GM19468 (cell line): ENCODE data around the gene KCNB1.

ENCODE experiments used
- ATAC-seq: cut with Tn5 transposase; IDR thresholded peaks from one replicate; pipeline ENCODE4 v1.9.1; 2021; ENCODE audit warnings: mild to moderate bottlenecking, moderate library complexity, moderate number of reproducible peaks; ENCODE audit not compliant: unreplicated experiment; ENCODE audit errors: extremely low read depth

KCNB1 gene

DNA sequence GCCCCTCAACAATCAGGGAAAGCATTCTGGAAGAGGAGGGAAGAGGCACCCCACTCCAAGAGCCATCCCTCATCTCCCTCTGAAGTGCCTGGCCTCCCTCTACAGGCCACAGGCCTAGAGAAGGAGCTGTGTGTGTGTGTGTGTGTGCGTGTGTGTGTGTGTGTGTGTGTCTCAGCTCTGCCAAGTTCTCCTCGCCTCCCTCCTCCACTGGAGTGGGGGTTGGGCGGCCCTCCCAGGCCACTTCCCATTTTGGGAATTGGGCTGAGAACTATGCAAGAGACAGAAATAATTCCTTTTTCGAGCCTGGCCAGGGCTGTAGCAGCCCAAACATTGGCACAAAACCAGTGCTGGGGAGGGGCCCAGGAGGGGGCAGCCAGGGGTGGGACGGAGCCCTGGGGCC, 35.7 kb downstream of the KCNB1 start:
- ATAC-seq = no peak

DNA sequence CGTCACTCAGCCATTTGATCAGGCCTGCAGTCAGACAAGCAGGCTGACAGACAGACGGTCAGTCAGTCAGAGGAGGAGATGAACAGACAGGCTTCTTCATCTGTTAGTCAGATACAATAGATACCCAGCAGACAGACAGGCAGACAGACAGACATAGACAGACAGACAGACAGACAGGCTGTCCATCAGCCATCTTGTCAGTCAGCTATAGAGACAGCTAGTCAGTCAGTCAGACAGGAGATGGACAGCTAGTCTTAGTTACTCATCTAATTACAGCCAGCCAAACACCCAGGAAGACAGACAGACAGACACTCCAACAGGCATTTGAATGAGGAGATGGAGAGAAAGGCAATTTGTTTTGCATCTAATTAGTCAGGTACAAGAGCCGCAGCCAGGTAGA, 36.4 kb downstream of the KCNB1 start:
- no peak for ATAC-seq

DNA sequence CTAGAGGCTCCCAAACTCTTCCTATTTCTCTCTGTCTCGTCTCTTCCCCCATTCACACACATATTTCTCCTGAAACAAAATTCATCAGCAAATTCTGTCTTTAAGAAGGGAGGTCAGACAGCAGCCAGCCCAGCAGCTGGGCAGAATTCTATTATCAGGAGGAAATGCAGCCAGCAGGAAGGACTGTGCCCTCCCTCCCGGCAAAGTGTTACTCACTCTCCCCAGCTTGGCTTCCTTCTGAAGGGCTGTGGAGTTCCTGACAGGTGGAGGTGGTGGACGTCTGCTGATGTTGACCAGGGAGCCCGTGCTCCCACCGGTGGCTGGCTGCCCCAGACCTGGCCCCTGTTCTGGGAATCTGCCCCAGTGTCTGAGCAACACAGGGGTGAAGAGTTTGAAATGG, 37.3 kb downstream of the KCNB1 start:
- ATAC-seq = no peak

DNA sequence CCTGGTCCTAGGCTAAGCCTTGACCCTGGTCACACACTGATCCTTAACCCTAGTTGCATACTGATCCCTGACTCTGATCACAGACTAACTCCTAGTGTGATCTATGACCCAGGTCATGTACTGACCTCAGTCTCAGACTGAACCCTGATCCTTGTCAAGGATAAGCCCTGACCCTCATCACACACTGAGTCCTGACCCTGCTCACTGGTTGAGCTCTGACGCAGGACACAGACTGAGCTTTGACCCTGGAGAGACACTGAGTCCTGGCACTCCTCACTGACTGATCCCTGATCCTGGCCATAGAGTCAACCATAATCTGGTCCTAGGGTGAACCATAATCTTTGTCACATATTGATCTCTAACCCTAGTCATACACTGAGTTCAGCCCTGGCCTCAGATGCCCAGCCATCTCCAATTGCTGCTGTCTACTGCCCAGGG, 37.9 kb downstream of the KCNB1 start:
- no peak for ATAC-seq

DNA sequence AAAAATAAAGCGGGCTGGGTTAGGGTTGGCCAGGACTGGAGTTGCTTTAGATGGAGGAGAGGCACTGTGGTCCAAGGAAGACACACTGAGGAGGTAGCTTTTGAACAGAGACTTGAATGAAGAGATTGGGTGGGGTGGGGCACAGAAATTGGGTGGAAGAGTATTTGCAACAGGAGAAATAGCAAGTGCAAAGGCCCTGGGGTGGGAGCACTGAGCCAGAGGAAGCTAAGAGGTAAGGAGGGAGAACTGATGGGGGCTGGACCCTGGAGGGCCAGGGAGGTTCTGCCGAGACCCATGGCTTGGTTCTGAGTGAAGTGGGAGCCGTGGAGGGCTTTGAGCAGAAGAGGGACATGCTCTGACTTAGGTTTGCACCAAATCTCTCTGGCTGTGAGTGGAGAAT, 45.4 kb downstream of the KCNB1 start:
- no peak for ATAC-seq

DNA sequence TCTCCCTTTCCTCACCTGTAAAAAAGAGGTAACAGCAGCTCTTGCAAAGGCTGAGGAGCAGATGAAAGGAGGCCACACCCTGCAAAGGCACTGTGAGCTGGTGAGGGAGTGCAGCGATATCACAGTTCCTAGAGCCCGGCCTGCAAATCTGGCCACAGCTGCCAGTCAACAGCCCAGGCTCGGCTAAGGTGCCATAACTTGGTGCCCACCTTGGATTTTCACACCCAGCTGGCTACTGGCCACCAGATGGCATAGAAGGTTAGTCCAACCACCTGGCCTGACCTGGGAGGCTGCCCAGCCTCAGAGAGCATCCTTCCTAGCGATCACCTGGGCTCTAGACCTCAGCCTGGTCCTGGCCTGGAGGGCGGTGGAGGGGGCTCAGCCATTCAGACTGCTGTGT, 46.8 kb downstream of the KCNB1 start:
- ATAC-seq = no peak

DNA sequence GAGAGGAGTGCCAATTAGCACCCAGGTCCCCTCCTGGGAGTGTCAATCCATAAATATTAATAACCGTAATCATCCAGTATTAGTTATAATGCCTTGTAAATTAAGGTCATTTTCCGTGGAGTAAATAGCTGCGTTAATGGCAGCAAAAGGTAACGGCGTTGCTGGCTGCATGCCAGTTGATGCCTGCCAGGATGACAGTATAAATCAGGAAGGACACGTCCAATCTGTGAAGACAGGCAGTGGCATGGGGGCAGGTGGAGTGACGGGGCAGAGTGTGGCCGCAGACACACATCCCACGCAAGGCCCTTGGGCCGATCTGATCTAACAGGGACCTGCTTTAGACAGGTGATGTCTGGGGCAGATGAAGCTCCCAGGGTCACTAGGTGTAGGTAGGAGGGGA, 49.1 kb downstream of the KCNB1 start:
- ATAC-seq = no peak

DNA sequence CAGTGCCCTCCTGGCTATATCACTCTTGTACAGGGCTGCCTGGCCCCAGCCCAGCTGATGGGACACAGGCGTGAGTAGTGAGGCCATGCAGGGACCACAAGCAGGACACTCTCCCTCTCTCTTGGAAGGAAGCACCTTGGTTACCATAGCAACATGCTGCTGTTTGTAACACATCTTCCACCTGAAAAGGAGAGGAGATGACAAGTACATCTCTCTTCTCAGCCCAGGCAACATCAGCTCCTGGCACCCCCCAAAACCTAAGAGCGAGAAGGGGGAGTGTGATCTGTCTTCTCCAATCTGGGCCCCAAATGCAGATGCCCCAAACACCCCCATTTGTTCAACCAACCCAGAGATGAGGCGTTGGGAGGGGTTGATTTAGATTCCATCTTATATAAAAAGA, 49.9 kb downstream of the KCNB1 start:
- ATAC-seq = no peak

DNA sequence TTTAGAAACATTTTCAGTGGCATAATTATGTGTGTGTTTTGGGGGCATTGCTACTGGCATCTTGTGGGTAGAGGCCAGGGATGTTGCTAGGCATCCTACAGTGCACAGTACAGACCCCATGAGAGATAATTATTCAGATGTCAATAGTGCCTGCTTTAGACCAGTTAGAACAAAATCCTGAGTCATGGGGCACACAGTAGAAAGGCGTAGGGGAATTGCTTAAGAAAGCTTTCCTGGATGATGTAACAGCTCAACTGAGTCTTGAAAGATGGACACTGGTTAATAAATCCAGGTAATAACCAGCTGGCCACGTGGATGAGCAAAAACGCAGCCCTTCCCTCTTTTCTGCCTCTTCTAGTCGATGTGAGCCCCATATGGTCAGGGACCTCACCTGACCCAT, 51.1 kb downstream of the KCNB1 start:
- no peak for ATAC-seq

DNA sequence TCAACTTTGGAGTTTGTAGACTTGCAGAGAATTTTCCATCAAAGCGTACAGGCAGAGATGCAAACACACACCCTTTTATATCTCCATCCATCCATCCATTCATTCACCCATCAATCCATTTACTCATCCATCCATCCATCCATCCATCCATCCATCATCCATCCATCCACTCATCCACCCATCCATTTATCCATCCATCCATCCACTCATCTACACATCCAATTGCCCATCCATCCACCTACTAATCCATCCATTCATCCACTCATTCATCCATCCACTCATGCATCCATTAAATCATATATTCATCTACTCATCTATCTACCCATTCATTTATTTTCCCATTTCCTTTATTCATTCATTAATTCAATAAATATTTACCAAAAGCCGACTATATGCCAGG, 52.1 kb downstream of the KCNB1 start:
- ATAC-seq = no peak

DNA sequence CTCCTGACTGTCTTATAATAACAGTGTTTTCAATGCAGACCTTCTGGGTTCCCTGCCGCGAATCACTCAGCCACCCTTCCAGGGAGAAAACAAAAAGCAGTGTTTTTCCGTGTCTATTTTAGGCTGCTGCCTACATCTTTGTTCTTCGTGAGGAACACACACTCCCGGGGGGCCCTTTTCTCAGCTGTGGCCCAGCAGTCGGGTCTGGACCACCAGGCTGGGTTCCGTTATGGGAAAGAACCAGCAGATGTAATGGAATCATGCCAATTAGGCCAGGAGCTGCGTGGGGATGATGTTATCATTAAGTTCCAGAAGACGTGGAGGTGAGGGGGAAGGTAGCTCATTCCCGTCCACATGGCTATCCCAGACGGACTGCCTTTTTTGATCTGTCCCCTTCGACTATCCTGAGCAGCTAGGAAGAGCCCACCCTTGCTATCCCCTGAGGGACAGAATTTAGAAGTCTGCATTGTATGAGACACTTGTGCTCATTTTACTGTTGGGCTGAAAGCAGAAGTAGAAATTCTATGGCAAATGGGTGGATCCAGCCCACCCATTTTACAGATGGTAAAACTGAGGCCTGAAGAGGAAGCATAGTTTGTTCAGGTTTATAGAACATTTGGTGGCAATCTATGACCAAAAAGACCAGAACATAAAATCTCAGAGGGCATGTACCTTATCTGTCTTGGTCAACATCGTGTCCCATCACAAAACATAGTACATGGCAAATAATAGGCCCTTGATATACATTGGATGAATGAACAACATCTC, 54.5 kb downstream of the KCNB1 start:
- no peak for ATAC-seq

DNA sequence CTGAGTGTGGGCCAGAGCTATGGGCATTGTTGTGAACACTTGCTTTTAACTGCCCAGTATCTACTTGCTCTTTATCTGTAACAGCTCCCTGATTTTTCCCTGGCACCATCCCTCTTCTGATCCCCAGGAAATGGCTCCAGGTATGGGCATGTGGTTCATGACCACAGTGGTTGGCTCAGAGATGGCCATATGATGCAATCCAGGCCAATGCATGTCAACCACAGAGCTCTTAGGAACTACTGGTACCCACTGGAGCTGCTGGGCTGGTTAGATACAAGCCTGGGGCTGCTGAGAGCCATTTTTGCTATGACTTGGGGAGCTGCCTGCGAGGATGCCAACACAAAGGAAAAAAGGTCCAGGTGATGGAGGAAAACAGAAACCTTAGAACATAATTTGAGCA, 55.6 kb downstream of the KCNB1 start:
- ATAC-seq = no peak

DNA sequence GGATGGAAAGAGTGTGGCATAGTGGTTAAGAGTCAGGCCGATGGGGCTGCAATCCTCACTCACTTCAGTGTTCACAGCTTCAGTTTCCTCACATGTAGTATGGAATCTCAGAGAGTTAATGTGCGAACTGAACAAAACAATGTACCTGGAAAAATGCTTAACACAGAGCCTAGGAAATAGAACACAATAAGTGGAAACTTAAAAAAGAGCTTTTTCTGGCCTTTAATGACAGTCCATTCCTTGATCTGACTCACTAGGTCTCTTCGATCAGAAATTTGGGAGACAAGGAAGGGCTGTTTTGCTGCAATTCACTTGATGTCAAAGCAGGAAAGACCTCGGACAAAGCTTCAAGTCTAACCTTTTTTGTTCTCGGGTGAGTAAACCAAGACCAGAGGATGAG, 56.1 kb downstream of the KCNB1 start:
- ATAC-seq = no peak

DNA sequence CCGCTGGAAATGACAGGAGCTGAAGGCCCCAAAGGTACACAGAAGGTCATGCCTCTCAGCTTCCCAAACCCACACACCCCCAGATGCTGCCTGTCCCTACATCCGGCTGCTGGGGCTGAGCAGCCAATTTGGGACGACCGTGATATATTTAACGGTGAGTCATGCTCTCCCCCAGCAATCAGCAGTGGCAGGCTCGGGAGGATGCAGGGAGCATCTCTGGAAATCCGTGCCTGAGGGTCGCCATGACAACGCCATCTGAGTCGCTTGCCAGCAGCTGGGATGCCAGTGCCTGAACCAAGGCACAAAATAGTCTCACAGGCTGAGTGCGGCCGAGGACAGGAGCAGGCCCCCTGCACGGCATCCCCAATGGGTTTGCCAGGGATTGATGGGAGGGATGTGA, 57.9 kb downstream of the KCNB1 start:
- no peak for ATAC-seq

DNA sequence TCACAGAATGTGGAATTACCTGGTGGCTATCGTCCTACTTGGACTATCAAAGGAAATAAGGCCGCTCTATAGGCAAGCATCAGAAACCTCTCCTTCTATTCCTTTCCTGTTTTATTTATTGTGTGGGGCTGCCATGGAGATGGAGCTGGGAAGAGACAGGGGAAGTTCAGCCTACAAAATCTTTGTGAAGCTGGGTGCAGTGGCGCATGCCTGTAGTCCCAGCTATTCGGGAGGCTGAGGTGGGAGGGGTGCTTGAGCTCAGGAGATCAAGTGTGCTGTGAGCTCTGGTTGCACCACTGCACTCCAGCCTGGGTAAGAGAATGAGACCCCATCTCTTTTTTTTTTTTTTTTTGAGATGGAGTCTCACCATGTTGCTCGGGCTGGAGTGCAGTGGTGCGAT, 60.3 kb downstream of the KCNB1 start:
- ATAC-seq = no peak

DNA sequence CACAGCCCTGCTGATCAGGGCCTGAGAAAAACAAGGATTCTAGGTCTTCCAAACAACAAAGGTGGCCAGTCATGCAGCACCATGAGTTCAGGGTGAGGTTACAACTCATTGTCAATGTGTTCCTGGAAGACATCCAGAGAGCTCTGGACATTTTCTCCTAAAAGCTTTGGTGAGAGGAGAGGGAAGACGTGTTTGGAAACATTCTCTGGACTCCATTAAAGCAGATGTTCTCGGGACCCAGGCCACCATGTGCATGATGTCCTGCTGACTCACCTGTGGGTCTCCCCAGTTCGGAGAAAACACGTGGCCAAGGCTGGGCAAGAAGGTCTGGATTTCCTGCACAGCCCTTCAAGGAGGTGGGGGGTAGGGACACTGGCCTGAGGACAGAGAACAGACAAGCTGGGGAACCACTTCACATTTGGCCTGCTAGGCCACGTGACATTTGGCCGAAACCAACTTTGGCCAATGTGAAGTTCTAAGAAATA, 61.6 kb downstream of the KCNB1 start:
- no peak for ATAC-seq

DNA sequence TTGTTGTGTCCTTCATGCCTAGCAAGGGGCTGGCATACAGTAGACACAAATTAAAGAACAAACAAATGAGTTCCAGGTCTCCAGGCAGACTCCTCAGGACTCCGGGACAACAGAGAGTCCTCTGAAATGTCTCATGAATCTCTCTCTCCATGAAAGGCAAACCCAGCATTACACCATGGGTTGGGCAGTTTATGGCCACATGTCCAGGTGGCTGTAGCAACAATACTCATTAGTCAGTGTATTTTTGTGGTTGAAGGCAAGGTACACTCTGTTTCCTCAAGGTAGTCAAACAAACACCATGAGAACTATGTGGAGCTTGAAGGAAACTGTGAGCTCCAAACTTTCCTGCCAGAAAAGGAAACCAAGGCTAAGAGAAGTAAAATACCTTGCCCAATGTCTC, 62.2 kb downstream of the KCNB1 start:
- no peak for ATAC-seq

DNA sequence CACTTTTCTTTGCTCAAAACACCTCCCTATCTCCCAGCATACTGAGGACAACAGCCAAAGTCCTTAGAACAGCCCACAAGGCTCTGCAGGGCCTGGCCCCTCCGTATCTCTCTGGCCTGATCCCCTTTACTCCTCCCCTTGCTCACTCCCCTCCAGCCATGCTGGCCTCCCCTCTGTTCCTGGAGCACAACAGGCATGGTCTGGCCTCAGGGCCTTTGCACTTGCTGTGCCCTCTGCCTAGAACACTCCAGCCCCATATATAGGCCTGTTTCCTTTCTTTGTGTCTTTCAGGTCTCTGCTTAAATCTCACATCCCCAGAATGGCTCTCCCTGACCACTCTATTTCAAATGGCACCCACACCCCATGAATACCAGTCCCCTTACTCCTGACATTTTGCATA, 62.7 kb downstream of the KCNB1 start:
- no peak for ATAC-seq

DNA sequence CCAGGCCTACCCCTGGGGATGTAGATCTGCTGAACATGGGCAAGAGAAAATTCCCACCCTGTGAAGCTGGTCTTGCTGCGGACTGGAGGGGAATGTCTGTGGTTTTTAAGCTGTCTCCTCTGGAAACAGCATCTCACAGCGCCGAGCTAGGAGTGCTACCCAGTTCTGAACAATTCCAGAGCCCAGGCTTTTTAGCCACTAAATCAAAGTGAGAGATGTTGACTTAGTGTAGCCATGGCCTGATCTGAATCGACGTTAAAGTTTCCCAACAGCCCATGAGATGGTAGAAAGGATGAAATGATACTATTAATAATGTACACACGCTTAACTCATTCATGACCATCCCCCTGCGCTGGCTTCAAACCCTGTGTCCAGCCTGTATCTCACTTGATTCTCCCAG, 63.7 kb downstream of the KCNB1 start:
- no peak for ATAC-seq

DNA sequence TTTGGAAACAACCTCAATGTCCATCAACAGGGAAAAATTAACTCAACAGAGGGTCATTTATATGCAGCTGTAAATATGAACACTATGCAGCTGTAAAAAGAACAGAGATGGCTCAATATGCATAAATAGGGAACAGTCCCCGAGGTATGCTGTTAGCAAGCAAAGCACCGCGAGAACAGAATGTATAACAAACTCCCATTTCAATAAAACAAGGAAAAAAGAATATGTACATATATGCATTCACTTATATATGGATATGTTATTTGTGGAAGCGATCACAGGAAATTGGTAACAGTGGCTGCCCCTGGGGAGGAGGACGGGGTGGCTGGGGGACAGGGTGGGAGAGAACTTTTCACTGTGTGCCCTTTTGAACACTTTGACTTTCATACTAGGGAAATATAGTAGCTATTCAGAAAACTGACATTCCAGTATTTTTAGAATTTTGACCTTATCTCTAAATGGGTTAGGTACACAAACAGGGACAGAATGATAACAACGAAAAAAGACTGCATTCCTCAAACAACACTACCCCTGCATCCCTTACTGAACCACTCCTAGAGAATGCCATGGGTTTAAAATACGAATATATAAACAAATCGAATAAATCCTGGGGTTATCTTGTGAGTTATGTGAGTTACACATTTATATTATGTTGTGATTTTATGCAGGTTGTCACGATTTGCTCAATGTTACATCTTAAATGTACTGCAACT, 64.5 kb downstream of the KCNB1 start:
- ATAC-seq = no peak

DNA sequence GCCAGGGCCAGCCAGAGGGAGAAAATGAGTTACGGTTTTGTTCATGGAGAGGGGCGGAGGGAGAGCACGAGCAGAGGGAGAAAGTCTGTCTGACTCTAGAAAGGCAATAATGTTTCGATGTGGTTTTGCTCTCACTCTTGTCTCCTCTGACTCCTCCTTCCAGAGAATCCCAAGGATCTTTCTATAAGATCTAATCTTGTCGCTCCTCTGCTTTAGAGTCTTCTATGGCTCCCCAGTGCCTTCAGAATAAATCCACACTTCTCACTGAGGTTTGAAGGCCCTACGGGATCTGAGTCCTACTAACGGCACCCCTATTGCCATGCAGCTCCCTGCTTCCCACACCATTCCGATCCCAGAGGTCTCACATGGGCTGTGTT, 66.8 kb downstream of the KCNB1 start:
- ATAC-seq = no peak
